ENCODE results near the gene MAPK10. TPM values are rescaled to one million over a fixed set of nuclear protein-coding genes. Genes with fewer than 3 reads are reported as not detected.

MAPK10 gene
- total RNA-seq, 2 experiments from 2014 or later = 0.28 to 0.36 TPM

DNA sequence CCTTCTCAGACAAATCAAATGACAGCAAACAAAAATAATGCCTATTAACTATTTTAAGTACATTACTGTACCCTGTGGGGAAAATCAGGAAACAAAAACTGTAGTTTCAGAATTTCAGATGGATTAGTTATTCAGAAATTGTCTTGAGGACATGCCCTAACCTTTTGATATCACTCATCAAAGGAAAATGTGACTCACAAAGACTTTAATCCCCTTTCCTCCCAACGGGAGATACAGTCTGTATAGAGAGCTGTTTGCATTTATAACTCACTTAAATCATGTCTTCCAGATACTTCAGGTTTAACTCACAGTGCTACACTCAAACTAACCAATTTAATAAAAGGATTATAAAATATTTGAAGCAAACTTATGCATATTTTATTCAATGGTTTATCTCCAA is 304.0 kb downstream of the MAPK10 start:
- Histone ChIP-seq H3K27ac (ENCODE audit: low read depth in 1 of 2, low read length in 2 of 2) (no peak overlapping the region), H3K4me3 (ENCODE audit: low read length) (no peak overlapping the region), H3K36me3 (ENCODE audit: insufficient read depth, low read length) (no peaks in the 10 kb centered on the region), H3K4me1 (ENCODE audit: insufficient read depth, low read length) (no peaks in the 10 kb centered on the region), H3K9me3 (ENCODE audit: control insufficient read depth in 1 of 2, insufficient read depth in 1 of 2, low read length in 2 of 2) (no peaks in the 10 kb centered on the region), H3K27me3 (ENCODE audit: control insufficient read depth in 1 of 2, insufficient read depth in 2 of 2, low read length in 2 of 2) (no peaks in the 10 kb centered on the region)
- no peak overlapping the region for H3K27ac Mint-ChIP-seq
- CTCF ChIA-PET = no interaction called here
- H3K4me1 Mint-ChIP-seq (ENCODE audit: low read depth) = no peaks in the 10 kb centered on the region
- DNase-seq (no peak), ATAC-seq (ENCODE audit: poor library complexity) (no peak)
- no peaks in the 10 kb centered on the region for H3K27me3 Mint-ChIP-seq
- no peaks in the 10 kb centered on the region for H3K9me3 Mint-ChIP-seq
- intact Hi-C loops (cut with DNase I, micrococcal nuclease) = no loop called here
- TF ChIP-seq, protein P1, sequence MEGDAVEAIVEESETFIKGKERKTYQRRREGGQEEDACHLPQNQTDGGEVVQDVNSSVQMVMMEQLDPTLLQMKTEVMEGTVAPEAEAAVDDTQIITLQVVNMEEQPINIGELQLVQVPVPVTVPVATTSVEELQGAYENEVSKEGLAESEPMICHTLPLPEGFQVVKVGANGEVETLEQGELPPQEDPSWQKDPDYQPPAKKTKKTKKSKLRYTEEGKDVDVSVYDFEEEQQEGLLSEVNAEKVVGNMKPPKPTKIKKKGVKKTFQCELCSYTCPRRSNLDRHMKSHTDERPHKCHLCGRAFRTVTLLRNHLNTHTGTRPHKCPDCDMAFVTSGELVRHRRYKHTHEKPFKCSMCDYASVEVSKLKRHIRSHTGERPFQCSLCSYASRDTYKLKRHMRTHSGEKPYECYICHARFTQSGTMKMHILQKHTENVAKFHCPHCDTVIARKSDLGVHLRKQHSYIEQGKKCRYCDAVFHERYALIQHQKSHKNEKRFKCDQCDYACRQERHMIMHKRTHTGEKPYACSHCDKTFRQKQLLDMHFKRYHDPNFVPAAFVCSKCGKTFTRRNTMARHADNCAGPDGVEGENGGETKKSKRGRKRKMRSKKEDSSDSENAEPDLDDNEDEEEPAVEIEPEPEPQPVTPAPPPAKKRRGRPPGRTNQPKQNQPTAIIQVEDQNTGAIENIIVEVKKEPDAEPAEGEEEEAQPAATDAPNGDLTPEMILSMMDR (IDR thresholded peaks at IDR 0.05) = no peak
- no peak overlapping the region for H3K4me3 Mint-ChIP-seq
- POLR2A ChIA-PET = no interaction called here
- no peaks in the 10 kb centered on the region for H3K36me3 Mint-ChIP-seq (ENCODE audit: low read depth)

DNA sequence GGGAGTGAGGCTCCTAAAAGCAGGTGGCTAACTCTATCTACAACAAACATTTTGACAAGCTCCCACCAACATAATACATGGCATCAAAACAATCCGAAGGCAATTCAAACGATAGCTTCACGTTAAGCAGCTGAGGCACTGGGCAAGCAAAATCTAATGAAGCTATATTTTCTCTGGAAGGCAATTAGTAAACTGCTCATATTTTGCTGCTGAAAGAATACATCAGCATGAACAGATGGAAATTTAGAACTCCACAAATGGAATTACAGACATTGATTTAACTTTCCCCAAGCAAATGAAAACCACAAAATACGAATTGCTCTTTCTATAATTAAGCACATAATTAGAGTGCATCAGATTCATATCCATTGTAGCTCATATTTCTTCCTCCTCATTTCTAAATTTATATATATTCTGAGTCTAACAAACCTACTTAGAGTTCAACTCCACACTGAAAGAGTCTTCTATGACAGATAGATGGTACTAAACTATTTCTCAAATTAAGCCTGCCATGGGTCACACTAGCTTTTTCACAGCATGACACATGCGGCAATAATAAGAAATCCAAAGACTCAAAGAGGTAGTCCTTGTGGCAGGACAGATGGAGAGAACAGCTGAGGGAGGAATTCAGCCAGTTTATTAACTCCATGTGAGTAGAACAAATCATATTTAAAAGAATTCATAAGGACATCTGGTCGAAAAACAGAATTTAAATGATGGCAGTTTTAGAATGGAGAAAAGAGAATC is 305.4 kb downstream of the MAPK10 start:
- intact Hi-C loops (cut with DNase I, micrococcal nuclease) = no loop called here
- H3K4me1 Mint-ChIP-seq (ENCODE audit: low read depth) = no peaks in the 10 kb centered on the region
- CTCF ChIA-PET = no interaction called here
- no peaks in the 10 kb centered on the region for H3K27me3 Mint-ChIP-seq
- H3K4me1 ChIP-seq (ENCODE audit: insufficient read depth, low read length) = no peaks in the 10 kb centered on the region
- H3K9me3 Mint-ChIP-seq = no peaks in the 10 kb centered on the region
- no peaks in the 10 kb centered on the region for H3K36me3 ChIP-seq (ENCODE audit: insufficient read depth, low read length)
- DNase-seq (no peak), ATAC-seq (ENCODE audit: poor library complexity) (no peak)
- H3K4me3 ChIP-seq (ENCODE audit: low read length) = no peak overlapping the region
- no peaks in the 10 kb centered on the region for H3K9me3 ChIP-seq (ENCODE audit: control insufficient read depth in 1 of 2, insufficient read depth in 1 of 2, low read length in 2 of 2)
- H3K27ac Mint-ChIP-seq = no peak overlapping the region
- H3K36me3 Mint-ChIP-seq (ENCODE audit: low read depth) = no peaks in the 10 kb centered on the region
- H3K27me3 ChIP-seq (ENCODE audit: control insufficient read depth in 1 of 2, insufficient read depth in 2 of 2, low read length in 2 of 2) = no peaks in the 10 kb centered on the region
- TF ChIP-seq, protein P1 (IDR thresholded peaks at IDR 0.05) = no peak
- POLR2A ChIA-PET = interaction anchor here (1.0 kb wide), 1 partner anchor 9 kb away, joined by 3 read pairs; no protein-coding TSS in a partner anchor
- H3K4me3 Mint-ChIP-seq = no peak overlapping the region
- H3K27ac ChIP-seq (ENCODE audit: low read depth in 1 of 2, low read length in 2 of 2) = no peak overlapping the region

DNA sequence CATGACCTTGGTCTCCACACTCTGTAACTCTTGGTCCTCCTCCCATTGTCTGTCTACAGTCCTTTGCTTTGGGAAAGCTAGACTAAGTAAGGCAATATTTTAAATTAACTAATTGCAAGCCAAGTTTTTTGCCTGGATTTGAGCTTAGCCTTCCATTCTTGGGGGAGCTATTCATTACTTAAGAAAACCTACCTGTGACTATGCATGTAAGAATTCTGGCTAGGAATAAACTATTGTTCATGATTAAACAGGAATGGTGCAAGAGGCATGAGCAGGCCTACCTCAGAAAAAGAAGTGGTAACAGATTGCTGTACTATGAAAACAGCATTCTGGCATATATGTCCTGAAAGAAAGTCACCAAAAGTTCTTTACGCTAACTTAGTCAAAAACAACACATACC is 309.4 kb downstream of the MAPK10 start:
- Histone ChIP-seq H3K36me3 (ENCODE audit: insufficient read depth, low read length) (no peaks in the 10 kb centered on the region), H3K27me3 (ENCODE audit: control insufficient read depth in 1 of 2, insufficient read depth in 2 of 2, low read length in 2 of 2) (no peaks in the 10 kb centered on the region), H3K4me1 (ENCODE audit: insufficient read depth, low read length) (no peaks in the 10 kb centered on the region), H3K27ac (ENCODE audit: low read depth in 1 of 2, low read length in 2 of 2) (no peak overlapping the region), H3K9me3 (ENCODE audit: control insufficient read depth in 1 of 2, insufficient read depth in 1 of 2, low read length in 2 of 2) (no peaks in the 10 kb centered on the region), H3K4me3 (ENCODE audit: low read length) (no peak overlapping the region)
- intact Hi-C loops (cut with DNase I, micrococcal nuclease) = no loop called here
- no peaks in the 10 kb centered on the region for H3K4me1 Mint-ChIP-seq (ENCODE audit: low read depth)
- no peak overlapping the region for H3K4me3 Mint-ChIP-seq
- H3K27ac Mint-ChIP-seq = no peak overlapping the region
- ChIA-PET CTCF (interaction anchor here (1.2 kb wide), 1 partner anchor 14 kb away, joined by 3 read pairs; no protein-coding TSS in a partner anchor), POLR2A (no interaction called here)
- H3K9me3 Mint-ChIP-seq = no peaks in the 10 kb centered on the region
- ATAC-seq (ENCODE audit: poor library complexity) (no peak), DNase-seq (no peak)
- no peaks in the 10 kb centered on the region for H3K27me3 Mint-ChIP-seq
- no peaks in the 10 kb centered on the region for H3K36me3 Mint-ChIP-seq (ENCODE audit: low read depth)
- TF ChIP-seq, protein P1 (IDR thresholded peaks at IDR 0.05) = no peak
